H9 (cell line): ENCODE measurements around the gene ATG2B. TPM values are rescaled to one million over a fixed set of nuclear protein-coding genes. Genes with fewer than 3 reads are reported as not detected.

ENCODE experiments used
- DNase-seq: peaks from one replicate; pipeline ENCODE4 v3.0.0-alpha.2; 2017
- H2AFZ ChIP-seq: one replicate; pipeline ENCODE4 v1.6.1; 2013; ENCODE audit warnings: mild to moderate bottlenecking, low read length, control low read depth, moderate library complexity
- H2AK5ac ChIP-seq: 2 replicates; pipeline ENCODE4 v1.6.1; 2013; ENCODE audit warnings: low read length, control low read depth, mixed read lengths; ENCODE audit not compliant: insufficient read length
- H2BK120ac ChIP-seq: one replicate; pipeline ENCODE4 v1.6.1; 2013; ENCODE audit warnings: low read depth, mild to moderate bottlenecking, low read length, control low read depth, inconsistent platforms; ENCODE audit not compliant: poor library complexity, severe bottlenecking
- H2BK12ac ChIP-seq: 2 replicates; pipeline ENCODE4 v1.6.1; 2013; ENCODE audit warnings: low read length, control low read depth, mixed read lengths, low read depth; ENCODE audit not compliant: insufficient read length
- H2BK15ac ChIP-seq: 2 replicates; pipeline ENCODE4 v1.6.1; 2013; ENCODE audit warnings: low read depth, low read length, control low read depth
- H2BK20ac ChIP-seq: one replicate; pipeline ENCODE4 v1.6.1; 2013; ENCODE audit warnings: low read depth, mild to moderate bottlenecking, low read length, control low read depth, inconsistent platforms; ENCODE audit not compliant: poor library complexity, severe bottlenecking
- H2BK5ac ChIP-seq: 2 replicates; pipeline ENCODE4 v1.6.1; 2013; ENCODE audit warnings: low read length, control low read depth, mixed read lengths; ENCODE audit not compliant: insufficient read length
- H3K14ac ChIP-seq: 2 replicates; pipeline ENCODE4 v1.6.1; 2013; ENCODE audit warnings: low read length, control low read depth; ENCODE audit not compliant: insufficient read depth
- H3K18ac ChIP-seq: 2 replicates; pipeline ENCODE4 v1.6.1; 2013; ENCODE audit warnings: low read depth, mild to moderate bottlenecking, mixed read lengths, low read length, control low read depth; ENCODE audit not compliant: insufficient read length
- H3K23ac ChIP-seq: 2 replicates; pipeline ENCODE4 v1.6.1; 2013; ENCODE audit warnings: low read length, control low read depth, mixed read lengths, low read depth; ENCODE audit not compliant: insufficient read length
- H3K23me2 ChIP-seq: 2 replicates; pipeline ENCODE4 v1.6.1; 2013; ENCODE audit warnings: low read depth, mild to moderate bottlenecking, mixed read lengths, low read length, control low read depth; ENCODE audit not compliant: insufficient read length, poor library complexity, severe bottlenecking
- H3K27ac ChIP-seq: 2 replicates; pipeline ENCODE4 v1.5.1; 2013; ENCODE audit warnings: low read length, control low read depth, mixed read lengths, low read depth; ENCODE audit not compliant: insufficient read length
- H3K27me3 ChIP-seq: 2 replicates; pipeline ENCODE4 v1.6.1; 2013; ENCODE audit warnings: low read length, control low read depth, inconsistent platforms; ENCODE audit not compliant: insufficient read depth
- H3K4ac ChIP-seq: 2 replicates; pipeline ENCODE4 v1.6.1; 2013; ENCODE audit warnings: low read depth, mild to moderate bottlenecking, control low read depth, inconsistent platforms, low read length, moderate library complexity
- H3K4me1 ChIP-seq: 2 replicates; pipeline ENCODE4 v1.6.1; 2013; ENCODE audit warnings: low read length, control low read depth, inconsistent platforms; ENCODE audit not compliant: insufficient read depth
- H3K4me2 ChIP-seq: 2 replicates; pipeline ENCODE4 v1.6.1; 2013; ENCODE audit warnings: low read length, control low read depth, mixed read lengths; ENCODE audit not compliant: insufficient read length, insufficient read depth
- H3K56ac ChIP-seq: 2 replicates; pipeline ENCODE4 v1.6.1; 2013; ENCODE audit warnings: low read depth, mild to moderate bottlenecking, mixed read lengths, low read length, control low read depth; ENCODE audit not compliant: insufficient read length
- H3K79me1 ChIP-seq: 2 replicates; pipeline ENCODE4 v1.6.1; 2013; ENCODE audit warnings: low read depth, mild to moderate bottlenecking, moderate library complexity, low read length, control low read depth, inconsistent platforms; ENCODE audit not compliant: insufficient read depth, poor library complexity, severe bottlenecking
- H3K79me2 ChIP-seq: 2 replicates; pipeline ENCODE4 v1.6.1; 2013; ENCODE audit warnings: low read length, control low read depth, inconsistent platforms; ENCODE audit not compliant: insufficient read depth
- H3K9ac ChIP-seq: 2 replicates; pipeline ENCODE4 v1.6.1; 2013; ENCODE audit warnings: low read length, control low read depth, mixed read lengths; ENCODE audit not compliant: insufficient read length; ENCODE audit errors: extremely low read depth
- H3K9me3 ChIP-seq: one replicate; pipeline ENCODE4 v1.6.1; 2013; ENCODE audit warnings: low read depth, low read length, inconsistent platforms; ENCODE audit not compliant: control insufficient read depth
- H3T11ph ChIP-seq: one replicate; pipeline ENCODE4 v1.6.1; 2013; ENCODE audit warnings: mild to moderate bottlenecking, low read length, control low read depth, inconsistent platforms
- H4K20me1 ChIP-seq: one replicate; pipeline ENCODE4 v1.6.1; 2013; ENCODE audit not compliant: control insufficient read depth, insufficient read length, insufficient read depth
- H4K5ac ChIP-seq: 2 replicates; pipeline ENCODE4 v1.6.1; 2013; ENCODE audit warnings: low read depth, mild to moderate bottlenecking, mixed read lengths, low read length, control low read depth; ENCODE audit not compliant: insufficient read length
- H4K8ac ChIP-seq: replicated peaks from 2 replicates; pipeline ENCODE4 v1.6.1; 2013; ENCODE audit warnings: low read length, control low read depth, mixed read lengths, low read depth; ENCODE audit not compliant: insufficient read length
- H4K91ac ChIP-seq: 2 replicates; pipeline ENCODE4 v1.6.1; 2013; ENCODE audit warnings: low read depth, mild to moderate bottlenecking, moderate library complexity, mixed read lengths, low read length, control low read depth; ENCODE audit not compliant: insufficient read length
- H3K27ac Mint-ChIP-seq, 3 experiments: 2 replicates in 2 of 3; 3 replicates in 1 of 3; pipeline ENCODE4 v1.8.0; 2020 to 2021; ENCODE audit warnings: mixed read lengths in 3 of 3, mild to moderate bottlenecking in 1 of 3, moderate library complexity in 1 of 3
- H3K27me3 Mint-ChIP-seq: 2 replicates; pipeline ENCODE4 v1.8.0; 2021; ENCODE audit warnings: low read depth, mild to moderate bottlenecking, moderate library complexity, mixed read lengths
- H3K36me3 Mint-ChIP-seq, 3 experiments: 2 replicates in 2 of 3; 3 replicates in 1 of 3; pipeline ENCODE4 v1.8.0; 2020 to 2021; ENCODE audit warnings: low read depth in 3 of 3, mixed read lengths in 3 of 3; ENCODE audit not compliant: insufficient read depth in 1 of 3
- H3K4me1 Mint-ChIP-seq, 2 experiments: 2 replicates each; pipeline ENCODE4 v1.8.0; 2020; ENCODE audit warnings: mixed read lengths in 2 of 2
- H3K4me3 Mint-ChIP-seq, 2 experiments: 2 replicates in 1 of 2; 3 replicates in 1 of 2; pipeline ENCODE4 v1.8.0; 2020 to 2021; ENCODE audit warnings: mild to moderate bottlenecking in 2 of 2, mixed read lengths in 2 of 2, moderate library complexity in 1 of 2
- H3K9me3 Mint-ChIP-seq, 2 experiments: 2 replicates in 1 of 2; 3 replicates in 1 of 2; pipeline ENCODE4 v1.8.0; 2020; ENCODE audit warnings: mild to moderate bottlenecking in 2 of 2, mixed read lengths in 2 of 2, moderate library complexity in 1 of 2
- CTCF ChIP-seq: fragments of 200-600 bp; sonication (generic); conservative IDR thresholded peaks from 3 replicates; pipeline ENCODE4 v1.8.0; 2021; ENCODE audit warnings: antibody characterized with exemption, mild to moderate bottlenecking
- WGBS: extraction: QIAGEN DNeasy Blood & Tissue Kit; methylation state at CpG from one replicate; pipeline ENCODE4 v1.1.7; 2013; ENCODE audit warnings: missing lambda C conversion rate, low lambda C conversion rate, mixed read lengths; ENCODE audit not compliant: insufficient read length; ENCODE audit errors: extremely low coverage; 5-methylcytosine and 5-hydroxymethylcytosine counted together
- total RNA-seq: library from RNA; stranded (reverse); gene quantifications from 2 replicates; pipeline ENCODE4 v1.2.1, GENCODE V29; 2021

Gene ATG2B
- total RNA-seq, 1 experiment from 2014 or later = 12.6 TPM

GRCh38 chr14:96232506-96232905 lies 130.6 kb downstream of the ATG2B start:
- H3K23me2 ChIP-seq = no peaks in the 10 kb centered on the region
- Mint-ChIP-seq H3K27ac (no peak overlapping the region; a peak in 1 of 7 replicates), H3K36me3 (peaks cover 0 to 8% (median 0%) of the 10 kb centered on the region in 3 experiments; a peak in 4 of 7 replicates), H3K27me3 (peaks cover 3% of the 10 kb centered on the region; the same call in 1 of the 2 replicates), H3K4me1 (peaks cover 14 to 19% of the 10 kb centered on the region in 2 experiments), H3K9me3 (peaks cover 7 to 10% of the 10 kb centered on the region in 2 experiments), H3K4me3 (no peak overlapping the region)
- no peak overlapping the region for H2BK12ac ChIP-seq
- peaks cover 5% of the 10 kb centered on the region for H3K9me3 ChIP-seq
- no peak overlapping the region for H3K4ac ChIP-seq
- no peak overlapping the region for H3K9ac ChIP-seq
- H3K14ac ChIP-seq = no peak overlapping the region
- no peak overlapping the region for H3K4me2 ChIP-seq
- no peak overlapping the region for H3K27ac ChIP-seq
- no peaks in the 10 kb centered on the region for H3K79me1 ChIP-seq
- no peak overlapping the region for H2AK5ac ChIP-seq
- no peak overlapping the region for H2BK20ac ChIP-seq
- H4K20me1 ChIP-seq = no peaks in the 10 kb centered on the region
- no peak overlapping the region for H3T11ph ChIP-seq
- no peak overlapping the region for H3K18ac ChIP-seq
- TF ChIP-seq CTCF = no peak
- no peaks in the 10 kb centered on the region for H3K27me3 ChIP-seq
- H4K91ac ChIP-seq = no peak overlapping the region
- H3K23ac ChIP-seq = no peak overlapping the region
- peaks cover 6% of the 10 kb centered on the region for H3K4me1 ChIP-seq
- no peak overlapping the region for H4K8ac ChIP-seq
- H2AFZ ChIP-seq = no peak overlapping the region
- no peak overlapping the region for H4K5ac ChIP-seq
- H2BK15ac ChIP-seq = no peak overlapping the region
- DNase-seq = no peak
- no peak overlapping the region for H2BK120ac ChIP-seq
- no CpG with 5 or more reads among the region's 11 CpGs for WGBS
- H3K79me2 ChIP-seq = no peaks in the 10 kb centered on the region
- H2BK5ac ChIP-seq = no peak overlapping the region
- H3K56ac ChIP-seq = no peak overlapping the region
